ENCODE results near the gene SMURF2.

DNA sequence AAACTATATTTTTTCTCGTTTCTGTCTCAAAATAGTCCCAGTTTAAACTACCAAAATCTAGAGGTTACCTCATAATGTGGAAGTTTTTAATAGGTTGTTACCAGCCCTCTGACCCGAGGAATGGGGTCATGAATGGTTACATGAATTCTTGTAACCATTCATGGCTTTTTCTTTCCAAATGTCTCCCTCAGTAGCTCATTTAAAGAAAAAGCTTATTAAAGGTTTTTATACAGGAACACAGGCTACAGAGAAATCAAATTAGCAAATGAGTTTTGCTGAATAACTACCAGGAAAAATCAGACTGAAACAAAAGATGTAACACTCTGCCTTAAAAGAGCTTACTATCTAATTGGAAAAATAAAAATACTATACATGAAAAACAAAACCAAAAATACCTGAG, 63.4 kb downstream of the SMURF2 start:
- TF ChIP-seq, protein P1, sequence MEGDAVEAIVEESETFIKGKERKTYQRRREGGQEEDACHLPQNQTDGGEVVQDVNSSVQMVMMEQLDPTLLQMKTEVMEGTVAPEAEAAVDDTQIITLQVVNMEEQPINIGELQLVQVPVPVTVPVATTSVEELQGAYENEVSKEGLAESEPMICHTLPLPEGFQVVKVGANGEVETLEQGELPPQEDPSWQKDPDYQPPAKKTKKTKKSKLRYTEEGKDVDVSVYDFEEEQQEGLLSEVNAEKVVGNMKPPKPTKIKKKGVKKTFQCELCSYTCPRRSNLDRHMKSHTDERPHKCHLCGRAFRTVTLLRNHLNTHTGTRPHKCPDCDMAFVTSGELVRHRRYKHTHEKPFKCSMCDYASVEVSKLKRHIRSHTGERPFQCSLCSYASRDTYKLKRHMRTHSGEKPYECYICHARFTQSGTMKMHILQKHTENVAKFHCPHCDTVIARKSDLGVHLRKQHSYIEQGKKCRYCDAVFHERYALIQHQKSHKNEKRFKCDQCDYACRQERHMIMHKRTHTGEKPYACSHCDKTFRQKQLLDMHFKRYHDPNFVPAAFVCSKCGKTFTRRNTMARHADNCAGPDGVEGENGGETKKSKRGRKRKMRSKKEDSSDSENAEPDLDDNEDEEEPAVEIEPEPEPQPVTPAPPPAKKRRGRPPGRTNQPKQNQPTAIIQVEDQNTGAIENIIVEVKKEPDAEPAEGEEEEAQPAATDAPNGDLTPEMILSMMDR (conservative IDR thresholded peaks at IDR 0.05 in 1 of 2, IDR thresholded peaks at IDR 0.05 in 1 of 2; ENCODE audit: extremely low read depth in 1 of 2, insufficient read depth in 1 of 2, low read depth in 1 of 2, low read length in 2 of 2), result no peak
- no peak for TF ChIP-seq EZH2 (IDR thresholded peaks at IDR 0.05; ENCODE audit: borderline replicate concordance, low read length)

All from mammary epithelial cell (primary cell).